Kidney tubule cell (primary cell): ENCODE data around the gene HES5.
"Not testable (repeated sequence)": the region's sequence is repeated elsewhere in the genome, so short reads cannot be mapped to it uniquely, and the experiment has no call there.

Source experiments
- DNase-seq: peaks from one replicate; pipeline ENCODE4 v3.0.0-alpha.2; 2018; ENCODE audit warnings: low spot score

The HES5 gene

DNA sequence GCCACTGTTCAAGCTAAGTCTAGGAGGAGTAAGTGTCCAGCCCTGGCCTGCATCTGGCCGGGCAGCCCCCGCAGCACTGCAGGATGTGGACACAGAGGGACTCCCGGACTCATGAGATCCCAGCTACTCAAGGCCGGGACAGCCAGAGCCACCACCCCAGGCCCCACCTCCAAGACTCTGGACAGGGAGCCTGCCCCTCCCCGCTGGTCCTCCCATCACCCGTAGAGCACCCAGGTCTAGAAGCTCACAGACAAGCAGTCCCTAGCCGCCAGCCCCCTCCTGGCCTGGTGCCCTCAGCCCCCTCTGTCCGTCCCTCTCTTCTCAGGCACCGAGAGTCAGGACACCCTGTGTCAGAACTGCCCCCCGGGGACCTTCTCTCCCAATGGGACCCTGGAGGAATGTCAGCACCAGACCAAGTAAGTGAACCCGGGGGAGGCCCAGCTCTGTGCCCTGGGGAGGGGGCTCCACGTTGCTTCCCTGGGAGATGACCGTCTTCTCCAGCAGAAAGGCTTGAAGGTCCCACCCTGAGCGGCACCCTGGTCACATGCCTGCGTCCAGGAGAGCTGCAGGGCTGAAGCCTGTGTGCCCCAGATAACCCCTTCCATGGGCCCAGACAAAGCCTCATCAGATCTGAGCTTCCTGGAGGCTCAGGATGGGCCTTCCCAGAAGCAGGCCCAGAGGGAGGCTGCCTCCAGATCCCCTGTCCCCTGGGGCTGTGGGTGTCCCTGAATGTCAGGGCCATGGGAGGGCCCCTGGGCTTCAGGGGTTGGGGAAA, 30.4 kb upstream of the HES5 start:
- no peak for DNase-seq

DNA sequence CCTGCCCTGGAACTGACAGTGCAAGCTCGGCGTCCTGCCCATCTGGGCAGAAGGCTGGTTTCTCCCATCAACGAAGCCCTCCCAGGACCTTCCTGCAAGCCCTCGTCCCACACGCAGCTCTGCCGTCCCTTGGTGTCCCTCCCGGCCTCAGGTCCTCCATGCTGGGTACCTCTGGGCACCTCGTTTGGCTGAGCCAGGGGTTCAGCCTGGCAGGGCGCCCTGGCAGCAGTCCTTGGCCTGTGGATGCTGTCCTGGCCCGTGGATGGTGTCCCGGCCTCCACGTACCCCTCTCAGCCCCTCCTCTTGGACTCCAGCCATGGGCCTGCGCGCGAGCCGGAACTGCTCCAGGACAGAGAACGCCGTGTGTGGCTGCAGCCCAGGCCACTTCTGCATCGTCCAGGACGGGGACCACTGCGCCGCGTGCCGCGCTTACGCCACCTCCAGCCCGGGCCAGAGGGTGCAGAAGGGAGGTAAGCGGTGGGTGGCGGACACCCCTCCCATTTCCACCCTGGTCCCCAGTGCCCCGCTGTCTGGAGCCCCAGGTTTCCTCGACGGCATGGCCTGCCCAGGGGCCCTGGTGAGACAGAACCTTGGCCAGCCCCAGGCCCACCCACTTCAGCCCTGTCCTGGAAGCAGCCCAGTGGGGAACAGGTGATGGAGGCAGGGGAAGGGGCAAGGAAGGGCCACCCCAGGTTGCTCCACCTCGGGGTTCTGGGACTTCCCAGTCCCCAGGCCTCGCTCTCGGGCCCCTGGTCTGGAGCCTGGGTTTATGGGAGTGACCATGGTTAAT, 29.6 kb upstream of the HES5 start:
- no peak for DNase-seq

DNA sequence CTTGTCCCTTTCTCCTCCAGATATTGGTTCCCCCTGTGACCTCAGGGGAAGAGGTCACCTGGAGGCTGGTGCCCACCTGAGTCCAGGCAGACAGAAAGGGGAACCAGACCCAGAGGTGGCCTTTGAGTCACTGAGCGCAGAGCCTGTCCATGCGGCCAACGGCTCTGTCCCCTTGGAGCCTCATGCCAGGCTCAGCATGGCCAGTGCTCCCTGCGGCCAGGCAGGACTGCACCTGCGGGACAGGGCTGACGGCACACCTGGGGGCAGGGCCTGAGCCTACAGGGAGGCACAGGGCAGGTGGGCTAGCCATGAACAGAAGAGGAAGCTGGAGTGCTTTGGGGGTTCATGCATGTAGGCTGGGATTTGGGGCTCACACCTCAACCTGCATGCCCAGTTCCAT, 28.8 kb upstream of the HES5 start:
- no peak for DNase-seq

- no peak for DNase-seq
These were observed 28.4 kb upstream of the HES5 start for GRCh38 chr1:2558420-2558819.

- DNase-seq = no peak
These were observed 27.7 kb upstream of the HES5 start for GRCh38 chr1:2557482-2558400.

GRCh38 chr1:2556678-2557481, 26.8 kb upstream of the HES5 start:
- DNase-seq = peak; percentile 33

GRCh38 chr1:2556277-2556677, 26.2 kb upstream of the HES5 start, which contains the start of gene TNFRSF14:
Gene TNFRSF14 (plus strand): TSS chr1:2556371. CDS start chr1:2556665, 294 bp downstream.
- peak; percentile 49 for DNase-seq

- DNase-seq = peak; percentile 52
These were observed 25.7 kb upstream of the HES5 start for GRCh38 chr1:2555634-2556276.

GRCh38 chr1:2554621-2555387, 24.7 kb upstream of the HES5 start:
- no peak for DNase-seq

DNA sequence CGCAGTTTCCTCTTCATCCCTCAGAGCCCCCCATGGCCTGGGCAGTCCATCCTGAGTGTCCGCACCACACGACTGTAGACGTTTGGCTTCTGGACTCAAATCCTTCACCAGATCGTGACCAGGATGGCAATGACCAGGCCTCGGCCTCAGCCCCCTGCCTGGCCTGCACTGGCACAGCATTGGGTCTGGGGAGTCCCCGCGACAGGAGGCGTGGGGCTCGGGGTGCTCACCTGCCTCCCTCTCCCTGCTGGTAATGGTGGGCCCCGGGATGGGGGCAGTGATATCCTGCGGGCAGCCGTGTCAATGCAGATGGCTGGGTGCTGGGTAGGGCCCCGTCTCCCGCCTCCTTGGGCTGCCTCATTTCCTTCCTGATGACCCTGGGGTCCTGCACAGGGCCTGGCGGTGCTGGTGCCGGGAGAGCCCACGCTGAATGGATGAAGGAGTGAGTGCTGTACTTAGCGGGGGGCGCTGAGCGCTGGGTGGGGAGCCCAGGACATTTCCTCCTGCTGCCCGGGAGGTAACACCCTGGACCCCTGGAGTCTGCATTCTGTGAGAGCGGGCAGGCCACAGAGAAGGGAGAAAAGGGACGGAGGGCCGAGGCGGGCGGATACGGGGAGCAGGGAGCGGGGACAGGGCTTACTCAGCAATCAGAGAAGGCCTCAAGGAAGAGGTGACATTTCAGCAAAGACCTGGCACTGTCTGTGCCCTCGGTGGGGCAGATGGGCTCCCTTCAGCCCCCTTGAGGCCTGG, 24.0 kb upstream of the HES5 start:
- DNase-seq = no peak

GRCh38 chr1:2553076-2553475, 23.0 kb upstream of the HES5 start:
- DNase-seq = not testable (repeated sequence)

- no peak for DNase-seq
These were observed 22.1 kb upstream of the HES5 start for GRCh38 chr1:2552189-2552588.

DNA sequence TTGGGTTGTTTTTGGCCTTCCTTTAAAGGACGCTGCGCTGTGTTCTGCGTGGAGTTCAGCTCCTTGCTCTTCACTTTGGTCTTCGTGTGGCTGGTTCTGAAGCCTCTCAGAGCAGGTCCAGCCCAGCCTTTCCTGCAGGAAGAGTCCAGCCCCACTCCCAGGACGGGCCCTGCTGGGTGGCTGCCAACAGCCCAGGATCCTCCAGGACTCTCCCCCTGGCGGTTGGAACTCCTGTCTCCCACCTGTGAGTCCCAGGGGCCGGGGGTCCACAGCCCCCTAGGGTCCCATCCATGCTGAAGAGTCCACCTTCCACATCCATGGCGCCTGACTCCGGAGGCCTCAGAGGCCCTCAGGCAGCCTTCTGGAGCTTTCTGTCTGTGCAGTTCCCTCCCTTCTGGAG, 21.5 kb upstream of the HES5 start:
- not testable (repeated sequence) for DNase-seq

DNA sequence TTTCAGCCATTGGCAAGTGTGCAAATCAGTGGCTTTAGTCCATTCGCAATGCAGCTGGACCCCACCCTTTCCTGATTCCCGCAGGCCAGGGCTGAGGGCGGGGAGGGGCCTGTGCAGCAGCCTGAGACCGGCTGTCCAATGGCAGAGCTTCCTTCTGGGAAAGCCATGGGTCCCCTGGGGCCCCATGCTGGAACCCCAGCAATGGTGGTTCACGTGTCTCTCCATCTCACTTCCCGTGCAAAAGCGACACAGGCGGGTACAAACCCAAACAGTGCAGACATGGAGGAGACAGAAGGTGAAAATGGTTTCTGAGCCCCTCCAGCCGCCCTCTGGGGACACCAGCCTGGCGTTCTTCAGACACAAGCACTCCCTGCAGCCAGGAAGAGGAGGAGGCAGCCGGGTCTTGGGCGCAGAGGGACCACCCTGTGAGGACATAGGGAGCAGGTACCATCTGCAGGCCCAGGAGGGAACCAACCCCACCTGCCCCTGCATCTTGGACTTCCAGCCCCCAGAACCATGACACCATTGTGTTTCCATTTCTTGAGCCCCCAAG, 20.3 kb upstream of the HES5 start:
- not testable (repeated sequence) for DNase-seq

- DNase-seq = not testable (repeated sequence)
These were observed 19.4 kb upstream of the HES5 start for GRCh38 chr1:2549367-2550029.

DNA sequence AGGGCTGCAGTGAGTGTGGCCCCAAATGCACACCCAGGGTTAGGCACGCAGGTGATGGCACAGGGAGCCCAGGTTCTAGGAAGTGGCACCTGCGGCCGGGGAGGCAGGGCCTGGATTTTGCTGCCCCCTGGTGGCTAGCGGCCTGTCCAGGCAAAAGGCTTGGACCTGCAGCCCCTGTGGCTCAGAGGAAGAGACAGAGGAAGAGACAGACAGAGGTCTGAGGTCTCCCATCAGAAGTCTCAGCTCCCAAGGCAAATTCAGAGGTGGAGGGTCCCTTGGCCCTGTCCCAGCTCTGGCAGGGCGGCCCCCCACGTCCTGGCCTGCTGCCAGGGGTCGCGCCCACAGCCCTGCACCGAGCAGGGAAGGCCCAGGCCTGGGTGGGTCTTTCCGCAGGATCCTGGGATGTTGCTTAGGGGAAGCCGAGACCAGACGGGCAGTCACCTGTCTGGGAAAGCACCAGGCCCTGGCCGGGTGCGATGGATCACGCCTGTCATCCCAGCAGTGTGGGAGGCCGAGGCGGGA, 18.1 kb upstream of the HES5 start:
- DNase-seq = peak; percentile 86

GRCh38 chr1:2547210-2548067, 17.4 kb upstream of the HES5 start:
- peak; percentile 40 for DNase-seq
